ENCODE measurements around the gene EXTL2.

DNA sequence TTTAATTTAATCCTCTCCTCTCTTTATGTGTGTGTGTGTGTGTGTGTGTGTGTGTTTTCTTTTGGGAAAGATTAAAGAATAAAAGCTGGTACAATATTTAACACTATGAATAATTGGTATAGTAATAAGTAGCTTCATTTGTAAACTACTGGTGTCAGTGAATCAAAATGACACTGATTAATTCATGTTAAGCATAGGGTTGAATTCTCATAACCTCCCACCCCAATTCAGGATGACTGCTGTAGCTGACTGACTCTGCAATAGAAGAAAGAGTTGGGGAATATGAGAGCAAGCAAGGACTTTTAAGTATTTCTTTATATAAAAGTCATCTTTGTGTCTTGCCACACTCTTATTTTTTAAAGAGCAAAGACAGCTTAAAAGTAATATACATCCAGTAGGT is 14.4 kb upstream of the EXTL2 start:
- TF ChIP-seq, protein P1, sequence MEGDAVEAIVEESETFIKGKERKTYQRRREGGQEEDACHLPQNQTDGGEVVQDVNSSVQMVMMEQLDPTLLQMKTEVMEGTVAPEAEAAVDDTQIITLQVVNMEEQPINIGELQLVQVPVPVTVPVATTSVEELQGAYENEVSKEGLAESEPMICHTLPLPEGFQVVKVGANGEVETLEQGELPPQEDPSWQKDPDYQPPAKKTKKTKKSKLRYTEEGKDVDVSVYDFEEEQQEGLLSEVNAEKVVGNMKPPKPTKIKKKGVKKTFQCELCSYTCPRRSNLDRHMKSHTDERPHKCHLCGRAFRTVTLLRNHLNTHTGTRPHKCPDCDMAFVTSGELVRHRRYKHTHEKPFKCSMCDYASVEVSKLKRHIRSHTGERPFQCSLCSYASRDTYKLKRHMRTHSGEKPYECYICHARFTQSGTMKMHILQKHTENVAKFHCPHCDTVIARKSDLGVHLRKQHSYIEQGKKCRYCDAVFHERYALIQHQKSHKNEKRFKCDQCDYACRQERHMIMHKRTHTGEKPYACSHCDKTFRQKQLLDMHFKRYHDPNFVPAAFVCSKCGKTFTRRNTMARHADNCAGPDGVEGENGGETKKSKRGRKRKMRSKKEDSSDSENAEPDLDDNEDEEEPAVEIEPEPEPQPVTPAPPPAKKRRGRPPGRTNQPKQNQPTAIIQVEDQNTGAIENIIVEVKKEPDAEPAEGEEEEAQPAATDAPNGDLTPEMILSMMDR (optimal IDR thresholded peaks at IDR 0.05 in 1 of 3, IDR thresholded peaks at IDR 0.05 in 1 of 3, conservative IDR thresholded peaks at IDR 0.05 in 1 of 3; ENCODE audit: extremely low read depth in 1 of 3, insufficient read depth in 2 of 3, low read length in 3 of 3) = no peak
- no peak for TF ChIP-seq EZH2 (IDR thresholded peaks at IDR 0.05; ENCODE audit: low read length)
